HG02678 (cell line): ENCODE data around the gene SHISAL2B.
"Not testable (repeated sequence)": the region's sequence is repeated elsewhere in the genome, so short reads cannot be mapped to it uniquely, and the experiment has no call there.

ENCODE experiments used
- ATAC-seq: cut with Tn5 transposase; IDR thresholded peaks from one replicate; pipeline ENCODE4 v1.9.1; 2021; ENCODE audit warnings: mild to moderate bottlenecking, moderate library complexity; ENCODE audit not compliant: unreplicated experiment

Gene SHISAL2B

GRCh38 chr5:64690417-64691151 lies at the start of gene SHISAL2B:
Gene SHISAL2B, plus strand, starts transcription at chr5:64690503. Its CDS starts 121 bp downstream, at chr5:64690624.
- ATAC-seq = no peak

DNA sequence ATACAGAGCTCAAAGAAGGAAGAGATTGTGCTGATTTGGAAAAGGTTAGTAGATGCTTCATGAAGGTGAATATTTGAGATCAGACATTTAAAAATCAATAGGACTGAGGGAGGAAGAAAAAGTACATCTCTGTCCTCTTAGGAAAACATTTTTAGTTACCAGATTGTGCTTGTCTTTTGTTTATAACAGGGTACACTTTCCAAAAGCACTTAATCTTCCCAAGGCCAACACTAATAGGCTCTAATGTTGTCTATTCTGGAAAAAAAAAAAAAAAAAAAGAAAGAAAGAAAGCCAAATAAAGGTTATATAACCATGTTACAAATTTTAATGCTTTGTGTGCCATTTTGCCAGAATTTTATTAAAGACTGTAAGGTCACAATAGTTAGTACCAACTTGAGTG lies 45.5 kb upstream of the SHISAL2B start:
- ATAC-seq = no peak

GRCh38 chr5:64646169-64646568 lies 44.1 kb upstream of the SHISAL2B start:
- no peak for ATAC-seq

DNA sequence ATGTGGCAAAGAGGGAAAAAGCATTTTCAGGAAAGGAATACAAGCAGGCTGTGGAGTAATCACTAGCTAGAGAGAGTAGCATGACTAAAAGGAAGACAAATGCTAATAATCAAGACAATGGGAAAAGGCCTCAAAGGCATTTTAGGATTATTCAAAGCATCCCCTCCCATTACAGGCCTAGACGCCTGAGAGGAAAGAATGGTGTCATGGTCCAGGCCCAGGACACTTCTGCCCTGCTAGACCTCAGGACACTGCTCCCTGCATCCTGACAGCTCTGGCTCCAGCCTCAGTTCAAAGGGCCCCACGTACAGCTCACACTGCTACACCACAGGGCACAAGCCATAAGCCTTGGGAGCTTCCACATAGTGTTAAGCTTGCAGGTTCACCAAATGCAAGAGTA lies 40.8 kb upstream of the SHISAL2B start:
- no peak for ATAC-seq

DNA sequence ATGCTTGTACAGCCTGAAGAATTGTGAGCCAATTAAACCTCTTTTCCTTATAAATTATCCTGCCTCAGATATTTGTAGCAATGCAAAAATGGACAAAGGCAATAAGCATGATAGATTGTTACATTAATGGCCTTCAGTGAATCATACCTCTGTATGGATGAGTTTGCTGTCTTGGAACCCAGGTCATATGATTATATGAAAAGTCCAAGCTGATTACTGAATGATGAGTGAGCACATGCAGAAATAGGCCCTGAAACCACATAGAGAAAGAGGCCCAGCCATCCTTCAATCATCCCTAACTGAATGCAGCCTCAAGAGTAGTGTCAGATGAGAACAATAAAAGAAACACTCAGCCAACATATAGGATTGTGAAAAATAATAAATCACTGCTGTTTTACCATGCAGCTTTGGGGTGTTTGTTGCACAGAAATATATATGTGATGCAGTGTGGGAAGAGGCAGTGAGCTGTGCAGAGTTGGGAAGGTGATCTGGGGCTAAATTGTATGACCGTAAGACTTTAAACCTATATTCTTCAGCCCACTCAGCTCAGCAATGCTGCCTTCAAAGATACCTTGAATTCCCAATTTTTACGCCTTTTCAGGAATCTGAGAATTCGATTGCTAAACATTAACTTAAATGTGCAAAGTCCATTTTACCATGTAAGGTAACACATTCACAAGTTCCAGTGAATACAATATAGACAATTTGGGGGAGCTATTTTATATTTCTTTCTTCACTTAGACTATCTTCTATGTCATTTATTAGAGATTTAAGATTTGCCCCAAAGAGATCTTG lies 36.3 kb upstream of the SHISAL2B start:
- ATAC-seq = no peak

GRCh38 chr5:64654561-64654938 lies 35.8 kb upstream of the SHISAL2B start:
- no peak for ATAC-seq

DNA sequence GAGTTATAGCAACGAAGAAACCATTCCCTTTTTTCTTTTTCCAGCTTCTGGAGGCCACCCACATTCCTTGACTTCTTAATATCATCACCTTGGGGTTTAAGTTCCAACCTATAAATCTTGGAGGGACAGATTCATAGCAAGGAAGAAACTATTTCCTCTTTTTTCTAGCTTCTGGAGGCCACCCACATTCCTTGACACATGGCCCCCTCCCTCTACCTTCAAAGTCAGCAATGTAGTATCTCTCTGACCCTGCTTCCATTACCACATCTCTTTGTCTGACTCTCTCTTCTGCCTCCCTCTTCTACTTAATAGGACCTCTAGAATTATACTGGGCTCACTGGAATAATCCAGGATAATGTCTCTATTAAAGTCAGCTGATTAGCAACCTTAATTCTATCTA lies 34.7 kb upstream of the SHISAL2B start:
- ATAC-seq = no peak

GRCh38 chr5:64659289-64659688 lies 31.0 kb upstream of the SHISAL2B start:
- ATAC-seq = no peak

- not testable (repeated sequence) for ATAC-seq
These were observed 27.1 kb upstream of the SHISAL2B start for GRCh38 chr5:64663181-64663580.

DNA sequence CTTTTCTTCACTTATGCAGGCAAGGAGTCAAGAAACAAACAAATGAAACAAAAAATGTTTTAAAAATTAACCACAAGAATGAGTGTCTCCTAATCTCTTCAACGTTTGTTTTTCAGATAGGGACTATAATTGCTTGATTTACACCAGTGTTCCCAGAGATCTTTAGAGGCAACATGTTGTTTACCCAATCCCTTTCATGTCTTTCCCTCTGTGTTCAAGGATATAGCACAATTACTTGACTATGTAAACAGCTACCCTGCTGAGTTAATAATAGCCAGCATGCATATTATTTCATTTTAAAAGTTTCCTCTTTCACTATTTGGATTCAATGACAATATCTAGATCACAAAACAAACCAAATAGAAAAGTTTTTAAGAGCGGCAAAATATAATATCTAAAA lies 25.1 kb upstream of the SHISAL2B start:
- no peak for ATAC-seq

DNA sequence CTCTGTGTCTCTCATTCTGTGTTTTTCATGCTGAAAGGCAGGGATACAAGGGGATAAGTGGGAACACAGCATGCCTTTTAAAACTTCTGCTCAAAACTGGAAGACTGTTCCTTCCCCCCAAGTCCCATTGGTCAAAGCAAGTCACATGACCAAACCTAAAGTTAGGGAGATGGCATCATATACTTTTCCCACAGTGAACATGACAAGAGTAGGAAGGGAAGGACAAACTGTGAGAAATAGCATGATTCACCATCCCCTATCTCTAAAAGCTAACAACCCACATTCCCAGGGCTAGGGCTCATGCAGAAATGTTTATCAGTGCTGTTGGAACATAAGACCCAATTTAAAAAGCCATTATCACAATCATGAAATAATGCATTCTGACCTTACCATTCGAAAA lies 24.2 kb upstream of the SHISAL2B start:
- ATAC-seq = no peak

DNA sequence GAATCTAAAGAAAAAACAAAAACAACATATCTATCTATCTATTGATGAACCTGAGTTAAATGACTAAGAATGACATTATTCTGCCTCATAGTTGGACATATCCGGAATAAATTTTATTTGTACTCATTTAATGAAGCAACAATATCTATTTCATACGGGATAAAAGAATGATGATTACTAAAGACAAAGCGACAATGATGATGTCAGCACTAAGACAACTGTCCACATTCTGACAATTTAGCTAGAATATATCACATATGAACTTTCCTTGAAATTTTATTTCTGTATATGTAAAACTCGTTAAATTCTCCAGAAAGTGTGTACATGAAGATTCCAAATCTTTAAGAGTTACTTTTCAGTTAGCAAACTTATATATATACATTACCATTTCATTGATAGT lies 23.2 kb upstream of the SHISAL2B start:
- no peak for ATAC-seq

DNA sequence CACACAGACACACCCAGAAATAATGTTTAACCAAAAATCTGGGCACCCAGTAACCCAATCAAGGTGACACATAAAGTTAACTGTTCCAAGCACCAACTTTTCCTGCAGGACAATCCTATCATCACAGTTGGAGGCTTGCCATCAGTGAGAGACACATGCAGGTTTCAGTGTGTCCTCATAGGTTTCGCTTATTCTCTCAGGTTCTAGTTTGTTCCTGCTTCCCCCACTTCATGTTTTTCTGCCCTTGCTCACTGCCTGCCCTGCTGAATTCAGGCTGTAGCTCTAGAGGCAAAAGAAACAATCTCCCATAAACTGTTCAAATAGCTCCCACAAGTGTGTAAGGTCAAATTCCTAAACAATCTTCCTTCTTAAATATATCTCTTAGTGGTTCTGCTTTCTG lies 20.0 kb upstream of the SHISAL2B start:
- no peak for ATAC-seq

GRCh38 chr5:64671678-64672077 lies 18.6 kb upstream of the SHISAL2B start:
- no peak for ATAC-seq

- ATAC-seq = no peak
These were observed 11.9 kb upstream of the SHISAL2B start for GRCh38 chr5:64678374-64678773.

GRCh38 chr5:64680289-64680688 lies 10.0 kb upstream of the SHISAL2B start:
- ATAC-seq = no peak

- no peak for ATAC-seq
These were observed 7.7 kb upstream of the SHISAL2B start for GRCh38 chr5:64682608-64683007.

GRCh38 chr5:64685866-64686265 lies 4.4 kb upstream of the SHISAL2B start:
- ATAC-seq = no peak

GRCh38 chr5:64688391-64688790 lies 1.9 kb upstream of the SHISAL2B start:
- ATAC-seq = no peak

GRCh38 chr5:64688965-64689364 lies 1.3 kb upstream of the SHISAL2B start:
- ATAC-seq = no peak

DNA sequence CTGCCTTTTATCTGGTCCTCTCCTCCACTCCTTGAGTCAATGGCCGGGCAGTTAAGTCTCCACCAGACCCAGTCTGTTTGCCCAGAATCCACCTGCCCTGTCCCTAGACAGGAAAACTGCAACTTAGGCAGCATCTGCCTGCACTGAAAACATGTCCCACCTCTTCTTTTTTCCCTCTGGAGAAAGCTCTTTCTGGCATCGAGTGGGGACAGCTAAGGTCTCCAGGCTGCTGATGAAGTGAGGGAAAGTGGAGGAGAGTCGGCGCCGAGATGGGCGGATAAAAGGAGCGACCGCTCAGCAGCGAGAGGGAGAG lies 243 bp upstream of the SHISAL2B start:
- ATAC-seq = no peak

GRCh38 chr5:64691291-64691690 lies 988 bp downstream of the SHISAL2B start:
- ATAC-seq = no peak

DNA sequence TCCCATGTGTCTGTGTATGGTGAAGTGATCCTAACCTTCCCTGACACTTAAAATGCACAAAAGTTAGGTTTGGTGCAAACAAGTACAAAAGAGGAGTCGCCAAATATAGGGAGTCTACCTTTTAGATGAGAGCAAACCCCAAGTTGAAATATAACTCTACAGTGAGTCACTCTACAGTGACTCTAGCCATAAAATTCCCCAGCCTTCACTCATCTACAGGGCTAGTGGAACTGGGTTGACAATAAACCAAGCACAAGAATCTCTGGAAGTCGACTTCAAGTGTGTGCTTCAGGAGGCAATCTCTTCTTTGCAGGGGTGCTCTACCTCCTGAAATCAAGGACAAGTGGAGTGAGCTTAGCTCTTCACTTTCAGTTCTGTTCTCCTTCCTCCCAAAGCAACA lies 3.3 kb downstream of the SHISAL2B start:
- no peak for ATAC-seq
